GM12892 (cell line): ENCODE data around the gene COL19A1.
"Not testable (repeated sequence)": the region's sequence is repeated elsewhere in the genome, so short reads cannot be mapped to it uniquely, and the experiment has no call there.

Experiments used
- DNase-seq: peaks from one replicate; pipeline ENCODE4 v3.0.0; 2011; ENCODE audit not compliant: insufficient read length
- FAIRE-seq: peaks from 2 replicates; lab custom pipeline; 2011; peaks lifted over from hg19 to GRCh38; lab: Jason Lieb, UNC
- POLR2A ChIP-seq: IDR thresholded peaks from 2 replicates; pipeline ENCODE4 v1.6.1; 2011; ENCODE audit warnings: low read depth, low read length, control low read depth
- POLR2AphosphoS5 ChIP-seq: IDR thresholded peaks from 2 replicates; pipeline ENCODE4 v1.6.1; 2011; ENCODE audit warnings: low read depth, low read length, control low read depth
- TAF1 ChIP-seq: IDR thresholded peaks from 2 replicates; pipeline ENCODE4 v1.6.1; 2011; ENCODE audit warnings: low read depth, mild to moderate bottlenecking, control low read depth, low read length, borderline replicate concordance

Gene COL19A1

DNA sequence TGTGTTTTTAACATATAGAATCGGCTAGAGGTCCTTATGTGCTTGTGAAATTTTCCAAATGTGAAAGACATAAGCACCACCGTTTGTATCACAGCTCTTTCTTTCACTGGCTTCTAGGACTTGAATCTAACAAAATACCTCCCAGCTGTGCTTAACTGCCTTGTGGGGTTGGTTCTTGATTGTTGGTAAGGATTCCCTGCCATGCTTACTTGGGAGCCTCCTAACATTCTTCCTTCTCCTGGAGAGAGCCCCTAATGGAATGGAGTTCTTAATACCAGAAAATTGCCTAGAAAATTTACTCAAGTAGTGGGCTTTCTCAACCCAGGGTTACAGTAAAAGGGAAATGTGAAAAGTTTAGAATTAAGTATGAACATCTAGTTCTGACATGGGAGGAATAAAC, 121.2 kb downstream of the COL19A1 start:
- TF ChIP-seq POLR2AphosphoS5 (no peak), TAF1 (no peak), POLR2A (no peak)
- DNase-seq (no peak), FAIRE-seq (no peak)

- DNase-seq (no peak), FAIRE-seq (no peak)
- TF ChIP-seq TAF1 (no peak), POLR2A (no peak), POLR2AphosphoS5 (no peak)
These were observed 122.2 kb downstream of the COL19A1 start for GRCh38 chr6:69988458-69989126.

GRCh38 chr6:69994251-69994650, 127.9 kb downstream of the COL19A1 start:
- DNase-seq (no peak), FAIRE-seq (no peak)
- TF ChIP-seq POLR2AphosphoS5 (no peak), POLR2A (no peak)

DNA sequence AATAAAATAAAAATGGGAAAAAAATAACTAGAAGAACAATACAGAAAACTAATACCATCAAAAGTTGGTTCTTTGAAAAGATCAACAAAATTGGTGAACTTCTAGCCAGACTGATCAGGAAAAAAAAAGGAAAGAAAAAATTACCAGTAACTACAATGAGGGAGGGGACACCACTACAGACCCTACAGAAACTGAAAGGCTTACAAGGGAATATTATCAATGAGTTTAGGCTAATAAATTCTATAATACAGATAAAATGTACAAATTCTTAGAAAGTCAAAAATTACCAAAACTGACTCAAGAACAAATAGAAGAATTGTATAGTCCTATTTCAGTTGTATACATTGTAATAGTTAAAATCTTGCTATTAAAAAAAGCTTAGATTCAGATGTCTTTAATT, 141.8 kb downstream of the COL19A1 start:
- TF ChIP-seq TAF1 (no peak), POLR2AphosphoS5 (no peak), POLR2A (no peak)
- FAIRE-seq (no peak), DNase-seq (no peak)

GRCh38 chr6:70010339-70010738, 144.0 kb downstream of the COL19A1 start:
- not testable (repeated sequence) for DNase-seq, FAIRE-seq

- not testable (repeated sequence) for DNase-seq, FAIRE-seq
These were observed 156.8 kb downstream of the COL19A1 start for GRCh38 chr6:70023201-70023600.

DNA sequence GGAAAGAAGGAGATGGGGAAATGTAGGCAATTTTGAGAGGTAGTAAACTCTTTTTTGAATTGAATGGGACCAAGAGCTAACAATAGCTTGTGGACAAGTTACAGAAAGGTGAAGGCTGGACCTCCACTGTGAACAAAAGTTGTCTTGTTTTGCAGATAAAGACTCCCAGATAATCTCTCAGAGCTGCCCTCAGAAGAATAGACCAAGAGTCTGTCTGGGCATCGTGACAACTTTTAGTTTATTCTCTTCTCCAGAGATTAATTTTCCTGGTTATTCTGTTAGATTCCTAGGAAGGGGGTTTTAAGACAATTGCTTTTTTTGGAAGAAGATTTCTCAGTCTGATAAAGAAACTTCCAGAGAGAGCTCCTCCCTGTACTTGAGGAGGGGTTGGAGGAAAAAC, 161.9 kb downstream of the COL19A1 start:
- no peak for FAIRE-seq

GRCh38 chr6:70028926-70029325, 162.6 kb downstream of the COL19A1 start:
- no peak for DNase-seq
- FAIRE-seq, result no peak
- TF ChIP-seq POLR2AphosphoS5 (no peak), POLR2A (no peak), TAF1 (no peak)

More for the DNA sequence above, 161.9 kb downstream of the COL19A1 start:
- TF ChIP-seq POLR2A (no peak), POLR2AphosphoS5 (no peak), TAF1 (no peak)
- no peak for DNase-seq

- FAIRE-seq (no peak), DNase-seq (no peak)
- no peak for TF ChIP-seq POLR2A
- TF ChIP-seq POLR2AphosphoS5, result no peak
- TF ChIP-seq TAF1, result no peak
These were observed 167.4 kb downstream of the COL19A1 start for GRCh38 chr6:70033781-70034180.

- no peak for FAIRE-seq
- TF ChIP-seq TAF1 (no peak), POLR2AphosphoS5 (no peak), POLR2A (no peak)
- no peak for DNase-seq
These were observed 171.1 kb downstream of the COL19A1 start for GRCh38 chr6:70037445-70037844.

DNA sequence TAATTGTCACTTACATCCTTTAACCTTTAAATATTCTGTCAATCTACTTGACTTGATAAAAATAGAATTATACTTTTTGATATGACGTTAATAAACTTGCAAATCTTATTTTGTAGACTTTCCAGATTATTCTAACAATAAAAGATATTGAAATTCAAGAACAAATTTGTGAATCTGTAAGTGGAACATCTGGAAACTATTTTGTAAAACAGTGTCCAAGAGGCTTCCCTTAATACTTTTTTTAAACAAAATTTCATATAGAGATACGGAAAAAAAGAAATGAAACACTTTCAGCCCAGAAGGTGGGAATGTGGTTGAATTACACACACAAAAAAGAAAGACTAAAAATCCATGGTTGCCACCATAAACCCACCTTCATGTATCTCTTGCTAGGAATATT, 174.4 kb downstream of the COL19A1 start:
- FAIRE-seq (no peak), DNase-seq (no peak)
- TF ChIP-seq POLR2AphosphoS5, result no peak
- no peak for TF ChIP-seq TAF1
- no peak for TF ChIP-seq POLR2A

GRCh38 chr6:70041411-70041810, 175.1 kb downstream of the COL19A1 start:
- FAIRE-seq, result no peak
- TF ChIP-seq TAF1 (no peak), POLR2A (no peak)

GRCh38 chr6:70045413-70045812, 179.1 kb downstream of the COL19A1 start:
- FAIRE-seq, result no peak

More at GRCh38 chr6:70041411-70041810, 175.1 kb downstream of the COL19A1 start:
- no peak for DNase-seq

More at GRCh38 chr6:70045413-70045812, 179.1 kb downstream of the COL19A1 start:
- no peak for DNase-seq
- TF ChIP-seq POLR2A (no peak), POLR2AphosphoS5 (no peak), TAF1 (no peak)
